HepG2 (cell line): ENCODE results near the gene FOXA3. TPM values are rescaled to one million over a fixed set of nuclear protein-coding genes. Genes with fewer than 3 reads are reported as not detected.
A peak's percentile ranks its signal among the peaks of the same experiment; 100 is the strongest.

Source experiments
- ATAC-seq: fragments of 200-7000 bp; cut with Tn5 transposase; 3 replicates; pipeline ENCODE4 v1.9.1; 2020; ENCODE audit warnings: mild to moderate bottlenecking, moderate library complexity
- BruUV-seq: library from RNA; stranded (reverse); fragments of 400-500 nt; replicated peaks from 2 replicates; lab custom pipeline; 2021; lab: Mats Ljungman, UMichigan
- CTCF ChIA-PET: fragments of 300-600 bp; formaldehyde crosslinking; extraction: SDS; loops from one replicate; lab custom pipeline; 2021; ENCODE audit warnings: low total read pairs, inconsistent platforms, low intra/inter-chr PET ratio; lab: Yijun Ruan, JAX
- POLR2A ChIA-PET: fragments of 350-600 bp; sonication (Branson Sonifier 250); formaldehyde crosslinking; loops from one replicate; lab custom pipeline; 2020; ENCODE audit warnings: antibody characterized with exemption, inconsistent platforms; lab: Yijun Ruan, JAX
- DNase-seq: peaks from one replicate; pipeline ENCODE4 v3.0.0-alpha.2; 2015; ENCODE audit warnings: low spot score
- FAIRE-seq: peaks from 3 replicates; lab custom pipeline; 2011; peaks lifted over from hg19 to GRCh38; lab: Jason Lieb, UNC
- H2AFZ ChIP-seq: one replicate; pipeline ENCODE4 v1.6.1; 2011; ENCODE audit warnings: low read length, inconsistent platforms
- H3K27ac ChIP-seq: fragments of 300-600 bp; 3 replicates; pipeline ENCODE4 v1.8.0; 2011; ENCODE audit warnings: mixed run types, mild to moderate bottlenecking, mixed read lengths, low read length, inconsistent platforms; ENCODE audit not compliant: insufficient read depth; ENCODE audit errors: extremely low read length
- H3K27me3 ChIP-seq, 2 experiments: fragments of 200-600 bp in 1 of 2; 2 replicates in 1 of 2; 3 replicates in 1 of 2; pipeline versions ENCODE4 v1.6.0 to v1.8.0; 2011; ENCODE audit warnings: low read length in 2 of 2, mild to moderate bottlenecking in 2 of 2, moderate library complexity in 2 of 2, inconsistent platforms in 1 of 2; ENCODE audit not compliant: insufficient read depth in 2 of 2, control insufficient read depth in 1 of 2
- H3K36me3 ChIP-seq, 2 experiments: fragments of 200-600 bp in 1 of 2; replicated peaks in 1 of 2; 2 replicates in 1 of 2; 3 replicates in 1 of 2; pipeline versions ENCODE4 v1.5.1 to v1.8.0; 2011; ENCODE audit warnings: low read length in 2 of 2, inconsistent platforms in 1 of 2; ENCODE audit not compliant: insufficient read depth in 2 of 2, control insufficient read depth in 1 of 2
- H3K4me1 ChIP-seq: 2 replicates; pipeline ENCODE4 v1.5.1; 2012; ENCODE audit warnings: low read length, inconsistent platforms; ENCODE audit not compliant: insufficient read depth
- H3K4me2 ChIP-seq: 2 replicates; pipeline ENCODE4 v1.6.0; 2011; ENCODE audit warnings: low read depth, low read length, inconsistent platforms
- H3K4me3 ChIP-seq, 3 experiments: fragments of 200-600 bp in 1 of 3; sonication (generic), shearing (Covaris generic) in 1 of 3; replicated peaks in 1 of 3; 2 replicates each; pipeline ENCODE4 v1.5.1; 2011 to 2016; ENCODE audit warnings: low read length in 3 of 3, inconsistent platforms in 2 of 3, low read depth in 2 of 3, mild to moderate bottlenecking in 2 of 3, control low read depth in 1 of 3, mixed read lengths in 1 of 3; ENCODE audit not compliant: insufficient read depth in 1 of 3
- H3K79me2 ChIP-seq: one replicate; pipeline ENCODE4 v1.6.1; 2011; ENCODE audit warnings: low read length, inconsistent platforms; ENCODE audit not compliant: insufficient read depth
- H3K9ac ChIP-seq: 2 replicates; pipeline ENCODE4 v1.6.0; 2011; ENCODE audit warnings: mild to moderate bottlenecking, low read depth, low read length, inconsistent platforms; ENCODE audit not compliant: insufficient read depth
- H3K9me3 ChIP-seq: 2 replicates; pipeline ENCODE4 v1.5.1; 2012; ENCODE audit warnings: mild to moderate bottlenecking, low read length
- H4K20me1 ChIP-seq: 2 replicates; pipeline ENCODE4 v1.6.0; 2011; ENCODE audit warnings: inconsistent platforms, mild to moderate bottlenecking, low read length, moderate library complexity; ENCODE audit not compliant: insufficient read depth
- AGO2 ChIP-seq: fragments of 200-400 bp; formaldehyde crosslinking; optimal IDR thresholded peaks from 2 replicates; pipeline ENCODE3; 2017; ENCODE audit warnings: mild to moderate bottlenecking, low read depth, low read length, moderate library complexity
- GLMP ChIP-seq: sonication (generic); formaldehyde crosslinking; IDR thresholded peaks from 2 replicates; pipeline ENCODE4 v1.9.0; 2021; ENCODE audit warnings: missing genetic modification reagents, mild to moderate bottlenecking, borderline replicate concordance
- MAX ChIP-seq: IDR thresholded peaks from 2 replicates; pipeline ENCODE4 v1.6.1; 2012; ENCODE audit warnings: inconsistent platforms
- POLR2A ChIP-seq, 2 experiments: IDR thresholded peaks; 2 replicates each; pipeline ENCODE4 v1.6.1; 2011; ENCODE audit warnings: low read depth in 2 of 2, low read length in 2 of 2, mild to moderate bottlenecking in 1 of 2, moderate library complexity in 1 of 2; ENCODE audit not compliant: insufficient read depth in 1 of 2
- RBFOX2 ChIP-seq: fragments of 200-400 bp; formaldehyde crosslinking; IDR thresholded peaks from 2 replicates; pipeline ENCODE4 v1.6.1; 2017; ENCODE audit warnings: low read depth, mild to moderate bottlenecking, low read length
- RBM22 ChIP-seq: fragments of 200-400 bp; formaldehyde crosslinking; optimal IDR thresholded peaks from 2 replicates; pipeline ENCODE3; 2017; ENCODE audit warnings: mild to moderate bottlenecking, low read length, moderate library complexity
- SIN3B ChIP-seq: fragments of 150-350 bp; IDR thresholded peaks from 2 replicates; pipeline ENCODE4 v1.6.1; 2014; ENCODE audit warnings: low read length
- SMAD1 ChIP-seq: sonication (generic); formaldehyde crosslinking; IDR thresholded peaks from 2 replicates; pipeline ENCODE4 v1.4.0; 2020; ENCODE audit warnings: missing genetic modification reagents, low read depth, mild to moderate bottlenecking, borderline replicate concordance
- TRAFD1 ChIP-seq: sonication (generic); formaldehyde crosslinking; IDR thresholded peaks from 2 replicates; pipeline ENCODE4 v1.5.1; 2020; ENCODE audit warnings: missing genetic modification reagents, mild to moderate bottlenecking, borderline replicate concordance
- ZBTB10 ChIP-seq: sonication (generic); formaldehyde crosslinking; IDR thresholded peaks from 2 replicates; pipeline ENCODE4 v1.4.0; 2020; ENCODE audit warnings: missing genetic modification reagents, borderline replicate concordance
- ZNF619 ChIP-seq: sonication (generic); formaldehyde crosslinking; IDR thresholded peaks from 2 replicates; pipeline ENCODE4 v1.4.0; 2020; ENCODE audit warnings: mild to moderate bottlenecking, missing genetic modification reagents
- WGBS: methylation state at CpG from one replicate; pipeline ENCODE4 v1.1.6; 2017; ENCODE audit warnings: low lambda C conversion rate; 5-methylcytosine and 5-hydroxymethylcytosine counted together
- in situ Hi-C: cut with HindIII; loops from 2 replicates; pipeline ENCODE4 v1.10.0; 2017; ENCODE audit warnings: low pct_unique_long_range_greater_than_20kb; ENCODE audit not compliant: extremely low pct_ligation_motif_present
- intact Hi-C: fragments of 100-400 bp; cut with micrococcal nuclease; formaldehyde crosslinking; loops from one replicate; pipeline ENCODE4 v1.10.0; 2022; ENCODE audit not compliant: unreplicated experiment
- polyA plus RNA-seq, 8 experiments: library from polyadenylated mRNA; depleted of rRNA in 3 of 8; stranded (reverse) in 7 of 8; unstranded in 1 of 8; fragments of >200 nt; fragmentation: Illumina TruSeq in 4 of 8; extraction: Trizol in 4 of 8; gene quantifications; 2 replicates each; pipeline versions ENCODE4 v1.2.1 to v1.2.3, GENCODE V29; 2011 to 2016; ENCODE audit warnings: low read depth in 4 of 8, missing spikeins in 1 of 8, mixed read lengths in 1 of 8; ENCODE audit not compliant: insufficient read depth in 1 of 8
- total RNA-seq, 5 experiments: library from RNA; depleted of rRNA; stranded (reverse); fragments of >200 nt; fragmentation: Illumina TruSeq; extraction: Trizol; gene quantifications; 2 replicates each; pipeline ENCODE4 v1.2.3, GENCODE V29; 2016; ENCODE audit warnings: low read depth in 1 of 5

FOXA3 gene
- total and polyA plus RNA-seq, 2 of the 13 experiments (the other 11 are each of a cell fraction or from before 2014, with no cell fraction given) = 29.8 to 47.6 TPM

- Histone ChIP-seq H3K36me3 (peaks cover 22 to 51% of the 10 kb centered on the region in 2 experiments), H3K4me3 (no peak overlapping the region), H3K79me2 (no peaks in the 10 kb centered on the region), H3K27ac (no peak overlapping the region), H2AFZ (no peak overlapping the region), H3K4me1 (no peaks in the 10 kb centered on the region), H4K20me1 (no peaks in the 10 kb centered on the region), H3K4me2 (no peak overlapping the region), H3K9me3 (no peaks in the 10 kb centered on the region), H3K9ac (no peak overlapping the region), H3K27me3 (no peaks in the 10 kb centered on the region)
- no TSS peak for BruUV-seq
- DNase-seq (no peak), ATAC-seq (no peak), FAIRE-seq (no peak)
- POLR2A ChIA-PET = no interaction called here
- 70% methylated on average over 4 of the region's 10 CpGs for WGBS
- intact Hi-C loops = no loop called here
- CTCF ChIA-PET = interaction anchor here (0.6 kb wide), 1 partner anchor 196 kb away, joined by 3 read pairs; no protein-coding TSS in a partner anchor
- TF ChIP-seq POLR2A (IDR thresholded peaks at IDR 0.05; ENCODE audit: insufficient read depth in 1 of 2, low read depth in 2 of 2, low read length in 2 of 2) = peak in 1 of 2 experiments; percentile 15; a peak in 1 of 4 replicates
- TF ChIP-seq AGO2 = peak; percentile 70
- 0 out of 2 replicates have a peak, but pooled peaks have one; percentile 16 for TF ChIP-seq RBFOX2
- TF ChIP-seq RBM22 = peak; percentile 19
- no peak for TF ChIP-seq TRAFD1
- in situ Hi-C loops = no loop called here
Measured at GRCh38 chr19:45821570-45821969, 42.6 kb upstream of the FOXA3 start.

- Histone ChIP-seq H3K27ac (no peak overlapping the region), H3K36me3 (peaks cover 24 to 63% of the 10 kb centered on the region in 2 experiments), H3K9me3 (no peaks in the 10 kb centered on the region), H2AFZ (no peak overlapping the region), H3K4me1 (no peaks in the 10 kb centered on the region), H3K4me3 (no peak overlapping the region), H3K79me2 (no peaks in the 10 kb centered on the region), H3K9ac (no peak overlapping the region), H3K4me2 (no peak overlapping the region), H4K20me1 (no peaks in the 10 kb centered on the region), H3K27me3 (no peaks in the 10 kb centered on the region)
- intact Hi-C loops (no loop called here), in situ Hi-C loops (no loop called here)
- ATAC-seq (no peak), FAIRE-seq (no peak), DNase-seq (no peak)
- ChIA-PET CTCF (no interaction called here), POLR2A (no interaction called here)
- WGBS = 100% methylated on average over 4 of the region's 5 CpGs
- BruUV-seq = no TSS peak
- no peak for TF ChIP-seq SIN3B
- no peak for TF ChIP-seq RBFOX2
- TF ChIP-seq MAX = no peak
- no peak for TF ChIP-seq ZBTB10 (CRISPR knock-in tag)
- TF ChIP-seq SMAD1 = no peak
- no peak for TF ChIP-seq ZNF619 (CRISPR knock-in tag)
- no peak for TF ChIP-seq GLMP (CRISPR knock-in tag)
Measured at GRCh38 chr19:45822716-45823115, 41.4 kb upstream of the FOXA3 start.
